ENCODE measurements around the gene CEP112. TPM values are rescaled to one million over a fixed set of nuclear protein-coding genes. Genes with fewer than 3 reads are reported as not detected.

CEP112 gene
- total and polyA plus RNA-seq, 8 donors: 15.1 to 23.8 (median 19.7) TPM

DNA sequence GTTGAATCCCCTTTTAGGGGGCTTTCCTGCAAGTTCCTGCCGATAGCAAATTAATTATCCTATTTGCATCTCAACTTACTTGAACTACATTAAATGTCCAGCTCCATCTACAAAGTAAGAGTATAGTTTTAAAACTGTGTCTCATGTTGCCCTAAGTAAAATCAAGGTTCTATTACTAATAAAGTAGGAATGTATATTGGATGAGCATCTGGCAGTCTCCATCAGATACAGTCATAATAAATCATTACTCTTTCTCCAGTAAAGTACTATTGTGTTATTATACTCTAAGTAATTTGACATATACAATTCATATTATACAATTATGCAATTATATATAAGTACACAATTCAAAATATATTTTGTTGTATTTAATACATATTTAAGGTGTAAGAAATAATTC is 249.3 kb downstream of the CEP112 start:
- Histone ChIP-seq H3K27me3 (no peaks in the 10 kb centered on the region), H3K9me3 (peaks cover 0 to 10% of the 10 kb centered on the region in 2 donors), H3K4me3 (no peak overlapping the region), H3K4me1 (no peaks in the 10 kb centered on the region), H3K27ac (no peak overlapping the region), H3K36me3 (no peaks in the 10 kb centered on the region)
- intact Hi-C loops (cut with DNase I): no loop called here
- ATAC-seq: no peak
- DNase-seq: no peak
- no peak for TF ChIP-seq CTCF (IDR thresholded peaks at IDR 0.05)

DNA sequence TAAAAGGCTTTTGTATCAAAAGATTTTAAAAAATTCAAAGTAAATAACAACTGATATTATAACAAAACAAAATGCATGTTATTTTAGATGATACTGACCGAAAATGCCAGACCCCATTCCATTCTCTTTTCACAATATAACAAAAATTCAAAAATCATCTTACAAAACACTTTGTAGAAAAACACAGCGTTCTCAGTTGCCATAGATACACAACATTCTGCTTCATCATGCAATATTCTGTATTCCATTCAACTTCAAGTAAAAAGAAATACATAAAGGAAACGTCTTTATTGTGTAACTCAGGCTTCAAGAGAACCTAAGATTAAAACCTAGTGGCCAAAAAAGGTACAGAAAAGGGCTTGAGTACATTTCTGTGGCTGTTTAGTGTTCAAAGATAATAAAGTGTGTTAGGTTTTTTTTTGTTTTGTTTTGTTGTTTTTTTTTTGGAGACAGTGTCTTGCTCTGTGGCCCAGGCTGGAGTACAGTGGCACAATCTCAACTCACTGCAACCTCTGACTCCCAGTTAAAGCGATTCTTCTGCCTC is 250.5 kb downstream of the CEP112 start:
- no peaks in the 10 kb centered on the region for H3K4me1 ChIP-seq
- DNase-seq: peak in 1 of 4 donors; percentile 4
- peaks cover 0 to 10% of the 10 kb centered on the region in 2 donors for H3K9me3 ChIP-seq
- no peak overlapping the region for H3K4me3 ChIP-seq
- no peaks in the 10 kb centered on the region for H3K27me3 ChIP-seq
- no peak for ATAC-seq
- no peaks in the 10 kb centered on the region for H3K36me3 ChIP-seq
- intact Hi-C loops (cut with DNase I): no loop called here
- TF ChIP-seq CTCF (IDR thresholded peaks at IDR 0.05): peak; percentile 19 to 26
- H3K27ac ChIP-seq: no peak overlapping the region

DNA sequence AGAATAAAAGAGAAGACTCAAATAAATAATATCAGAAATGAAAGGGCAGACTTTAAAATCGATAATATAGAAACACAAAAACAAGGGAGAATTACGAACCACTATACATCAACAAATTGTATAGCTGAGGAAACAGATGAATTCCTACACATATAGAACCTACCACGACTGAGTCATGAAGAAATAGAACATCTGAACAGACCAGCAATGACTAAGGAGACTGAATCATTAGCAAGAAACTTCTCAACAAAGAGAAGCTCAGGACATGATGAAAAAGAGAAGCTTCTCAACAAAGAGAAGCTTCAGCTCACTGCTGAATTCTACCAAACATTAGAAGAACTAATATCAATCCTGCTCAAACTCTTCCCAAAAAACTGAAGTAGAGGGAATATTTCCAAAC is 255.9 kb downstream of the CEP112 start:
- H3K4me1 ChIP-seq: no peaks in the 10 kb centered on the region
- ATAC-seq (no peak), DNase-seq (no peak)
- H3K36me3 ChIP-seq: no peaks in the 10 kb centered on the region
- H3K9me3 ChIP-seq: peaks cover 3 to 16% of the 10 kb centered on the region in 2 donors
- intact Hi-C loops (cut with DNase I): no loop called here
- H3K27me3 ChIP-seq: no peaks in the 10 kb centered on the region
- no peak for TF ChIP-seq CTCF (IDR thresholded peaks at IDR 0.05)
- H3K4me3 ChIP-seq: no peak overlapping the region
- no peak overlapping the region for H3K27ac ChIP-seq

- DNase-seq: no peak
- Histone ChIP-seq H3K9me3 (peaks cover 3 to 6% of the 10 kb centered on the region in 2 donors), H3K36me3 (no peaks in the 10 kb centered on the region), H3K4me3 (no peak overlapping the region), H3K27me3 (no peaks in the 10 kb centered on the region), H3K4me1 (no peaks in the 10 kb centered on the region), H3K27ac (no peak overlapping the region)
- TF ChIP-seq CTCF (IDR thresholded peaks at IDR 0.05): no peak
- no peak for ATAC-seq
- intact Hi-C loops (cut with DNase I): no loop called here
Observed at GRCh38 chr17:65933290-65933689, 258.6 kb downstream of the CEP112 start.

- no peak overlapping the region for H3K4me3 ChIP-seq
- no peaks in the 10 kb centered on the region for H3K27me3 ChIP-seq
- peaks cover 3 to 6% of the 10 kb centered on the region in 2 donors for H3K9me3 ChIP-seq
- no peak overlapping the region for H3K27ac ChIP-seq
- H3K4me1 ChIP-seq: no peaks in the 10 kb centered on the region
- intact Hi-C loops (cut with DNase I): no loop called here
- H3K36me3 ChIP-seq: peaks cover 0 to 4% of the 10 kb centered on the region in 2 donors
- no peak for ATAC-seq
- DNase-seq: no peak
- TF ChIP-seq CTCF (IDR thresholded peaks at IDR 0.05): no peak
Observed at GRCh38 chr17:65931246-65932149, 260.4 kb downstream of the CEP112 start.

Data from left lung (tissue), 10 donors.